Stimulated activated naive CD8-positive, alpha-beta T cell treated with anti-CD3 and anti-CD28 coated beads, Interleukin-15, Interleukin-2, amounts not matched to agents 100 ng/mL and 50 ng/mL, for 24 hours (primary cell): ENCODE data around the gene AIF1.

ENCODE experiments used
- H3K27ac Mint-ChIP-seq: one replicate; pipeline ENCODE4 v1.8.0; 2021; ENCODE audit warnings: mild to moderate bottlenecking, mixed read lengths
- H3K27me3 Mint-ChIP-seq: one replicate; pipeline ENCODE4 v1.8.0; 2021; ENCODE audit warnings: mixed read lengths
- H3K36me3 Mint-ChIP-seq: one replicate; pipeline ENCODE4 v1.8.0; 2021; ENCODE audit warnings: low read depth, mixed read lengths
- H3K4me1 Mint-ChIP-seq: one replicate; pipeline ENCODE4 v1.8.0; 2021; ENCODE audit warnings: low read depth, mixed read lengths
- H3K4me3 Mint-ChIP-seq: one replicate; pipeline ENCODE4 v1.8.0; 2021; ENCODE audit warnings: mild to moderate bottlenecking, mixed read lengths
- H3K9me3 Mint-ChIP-seq: one replicate; pipeline ENCODE4 v1.8.0; 2021; ENCODE audit warnings: mixed read lengths

The AIF1 gene

GRCh38 chr6:31624070-31624469 lies 9.0 kb downstream of the AIF1 start:
- no peaks in the 10 kb centered on the region for H3K27me3 Mint-ChIP-seq
- peaks cover 81% of the 10 kb centered on the region for H3K36me3 Mint-ChIP-seq
- H3K4me1 Mint-ChIP-seq, result peaks cover 23% of the 10 kb centered on the region
- no peaks in the 10 kb centered on the region for H3K9me3 Mint-ChIP-seq
- peak overlapping the region; percentile 52 for H3K27ac Mint-ChIP-seq
- H3K4me3 Mint-ChIP-seq, result no peak overlapping the region

DNA sequence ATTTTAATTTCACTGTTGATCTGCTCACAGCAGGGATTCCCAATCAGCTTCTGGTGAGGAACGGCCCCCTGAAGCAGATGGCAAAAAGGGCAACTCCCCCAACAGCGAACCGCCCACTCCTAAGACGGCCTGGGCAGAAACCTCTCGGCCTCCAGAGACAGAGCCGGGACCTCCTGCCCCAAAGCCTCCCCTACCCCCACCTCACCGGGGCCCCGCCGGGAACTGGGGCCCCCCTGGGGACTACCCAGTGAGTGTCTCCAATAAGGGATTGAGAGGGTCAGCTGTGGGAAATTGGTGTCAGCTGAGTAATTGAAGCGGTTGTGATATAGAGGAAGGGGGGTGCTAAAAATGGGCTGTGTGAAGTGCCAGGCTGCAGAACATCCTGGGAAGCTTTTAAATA lies 11.9 kb downstream of the AIF1 start:
- Mint-ChIP-seq H3K27ac (peak overlapping the region; percentile 19), H3K9me3 (no peaks in the 10 kb centered on the region), H3K4me3 (no peak overlapping the region), H3K36me3 (peaks cover 92% of the 10 kb centered on the region), H3K27me3 (no peaks in the 10 kb centered on the region), H3K4me1 (peaks cover 12% of the 10 kb centered on the region)

- Mint-ChIP-seq H3K9me3 (no peaks in the 10 kb centered on the region), H3K36me3 (peaks cover 92% of the 10 kb centered on the region), H3K4me3 (no peak overlapping the region), H3K27me3 (no peaks in the 10 kb centered on the region), H3K4me1 (peaks cover 3% of the 10 kb centered on the region), H3K27ac (no peak overlapping the region)
These were observed 12.8 kb downstream of the AIF1 start for GRCh38 chr6:31627690-31628287.

DNA sequence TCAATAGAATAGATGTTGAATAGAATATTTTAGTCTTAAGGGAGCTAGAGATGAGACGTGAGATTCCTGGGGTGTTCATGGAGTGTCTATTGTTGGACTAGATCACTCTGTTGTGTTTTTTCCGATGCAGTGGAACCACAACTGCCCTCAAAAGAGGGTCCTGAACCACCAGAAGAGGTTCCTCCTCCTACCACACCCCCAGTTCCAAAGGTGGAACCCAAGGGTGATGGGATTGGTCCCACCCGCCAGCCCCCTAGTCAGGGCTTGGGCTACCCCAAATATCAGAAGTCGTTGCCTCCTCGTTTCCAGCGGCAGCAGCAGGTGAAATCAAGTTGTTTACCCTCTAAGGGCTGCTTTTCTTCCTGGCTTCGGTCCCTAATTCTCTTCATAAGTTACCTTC lies 14.0 kb downstream of the AIF1 start:
- Mint-ChIP-seq H3K9me3 (no peaks in the 10 kb centered on the region), H3K4me3 (no peak overlapping the region), H3K27me3 (no peaks in the 10 kb centered on the region), H3K4me1 (peaks cover 2% of the 10 kb centered on the region), H3K36me3 (peaks cover 94% of the 10 kb centered on the region), H3K27ac (no peak overlapping the region)

DNA sequence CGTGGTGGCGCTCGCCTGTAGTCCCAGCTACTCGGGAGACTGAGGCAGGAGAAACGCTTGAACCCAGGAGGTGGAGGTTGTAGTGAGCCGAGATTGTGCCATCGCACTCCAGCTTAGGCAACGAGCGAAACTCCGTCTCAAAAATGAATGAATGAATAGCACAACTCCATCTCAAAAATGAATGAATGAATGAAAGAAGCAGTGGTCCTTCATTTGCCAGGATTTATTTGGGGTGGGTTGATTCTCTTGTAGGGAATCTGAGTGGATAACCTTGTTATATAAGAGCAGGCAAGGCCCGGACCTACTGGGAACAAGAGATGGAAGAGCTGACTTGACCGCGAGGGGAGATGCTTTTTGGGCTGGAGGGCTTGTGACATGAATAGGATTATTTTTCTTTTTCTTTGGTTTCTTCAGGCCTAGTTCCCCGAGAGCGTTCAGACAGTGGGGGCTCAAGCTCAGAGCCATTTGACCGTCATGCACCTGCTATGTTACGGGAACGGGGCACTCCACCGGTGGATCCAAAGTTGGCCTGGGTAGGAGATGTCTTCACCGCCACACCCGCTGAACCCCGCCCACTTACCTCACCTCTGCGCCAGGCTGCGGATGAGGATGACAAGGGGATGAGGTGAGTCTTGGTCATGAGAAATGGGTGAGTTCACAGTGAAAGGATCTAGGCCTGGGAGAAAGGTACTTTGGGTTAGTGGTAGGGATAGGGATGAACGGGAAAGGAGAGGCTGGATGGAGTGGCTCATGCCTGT lies 15.3 kb downstream of the AIF1 start:
- H3K4me3 Mint-ChIP-seq, result no peak overlapping the region

DNA sequence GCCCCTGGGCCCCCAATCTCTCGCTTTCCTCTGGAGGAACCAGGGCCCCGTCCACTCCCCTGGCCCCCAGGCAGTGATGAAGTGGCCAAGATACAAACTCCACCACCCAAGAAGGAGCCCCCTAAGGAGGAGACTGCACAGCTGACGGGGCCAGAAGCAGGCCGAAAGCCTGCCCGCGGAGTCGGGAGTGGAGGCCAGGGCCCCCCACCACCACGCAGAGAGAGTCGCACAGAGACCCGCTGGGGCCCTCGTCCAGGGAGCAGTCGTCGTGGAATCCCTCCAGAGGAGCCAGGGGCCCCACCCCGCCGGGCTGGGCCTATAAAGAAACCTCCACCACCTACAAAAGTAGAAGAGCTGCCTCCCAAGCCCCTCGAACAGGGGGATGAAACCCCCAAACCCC lies 16.2 kb downstream of the AIF1 start:
- H3K27ac Mint-ChIP-seq, result no peak overlapping the region
- H3K9me3 Mint-ChIP-seq, result no peaks in the 10 kb centered on the region
- H3K4me1 Mint-ChIP-seq, result peaks cover 2% of the 10 kb centered on the region
- H3K27me3 Mint-ChIP-seq, result no peaks in the 10 kb centered on the region
- no peak overlapping the region for H3K4me3 Mint-ChIP-seq
- peaks cover 88% of the 10 kb centered on the region for H3K36me3 Mint-ChIP-seq

More for the DNA sequence above, 15.3 kb downstream of the AIF1 start:
- no peaks in the 10 kb centered on the region for H3K9me3 Mint-ChIP-seq
- no peak overlapping the region for H3K27ac Mint-ChIP-seq
- peaks cover 89% of the 10 kb centered on the region for H3K36me3 Mint-ChIP-seq
- peaks cover 2% of the 10 kb centered on the region for H3K4me1 Mint-ChIP-seq
- no peaks in the 10 kb centered on the region for H3K27me3 Mint-ChIP-seq

DNA sequence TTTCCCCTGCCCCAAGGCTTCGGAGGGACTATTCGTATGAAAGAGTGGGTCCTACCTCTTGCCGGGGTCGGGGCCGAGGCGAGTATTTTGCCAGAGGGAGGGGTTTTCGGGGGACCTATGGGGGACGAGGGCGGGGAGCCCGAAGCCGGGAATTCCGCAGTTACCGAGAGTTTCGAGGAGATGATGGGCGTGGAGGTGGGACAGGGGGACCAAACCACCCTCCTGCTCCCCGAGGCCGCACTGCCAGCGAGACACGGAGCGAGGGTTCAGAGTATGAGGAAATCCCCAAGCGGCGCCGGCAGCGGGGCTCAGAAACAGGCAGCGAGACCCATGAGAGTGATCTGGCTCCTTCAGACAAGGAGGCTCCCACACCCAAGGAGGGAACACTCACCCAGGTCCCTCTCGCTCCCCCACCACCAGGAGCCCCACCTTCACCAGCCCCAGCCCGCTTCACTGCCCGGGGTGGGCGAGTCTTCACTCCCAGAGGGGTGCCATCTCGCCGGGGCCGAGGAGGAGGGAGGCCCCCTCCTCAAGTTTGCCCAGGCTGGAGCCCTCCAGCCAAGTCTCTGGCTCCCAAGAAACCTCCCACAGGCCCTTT lies 16.7 kb downstream of the AIF1 start:
- H3K36me3 Mint-ChIP-seq, result peaks cover 88% of the 10 kb centered on the region
- no peak overlapping the region for H3K4me3 Mint-ChIP-seq
- H3K9me3 Mint-ChIP-seq, result no peaks in the 10 kb centered on the region
- H3K4me1 Mint-ChIP-seq, result peaks cover 2% of the 10 kb centered on the region
- no peak overlapping the region for H3K27ac Mint-ChIP-seq
- H3K27me3 Mint-ChIP-seq, result no peaks in the 10 kb centered on the region

GRCh38 chr6:31632279-31632946 lies 17.4 kb downstream of the AIF1 start:
- H3K9me3 Mint-ChIP-seq, result no peaks in the 10 kb centered on the region
- H3K4me1 Mint-ChIP-seq, result peaks cover 2% of the 10 kb centered on the region
- no peak overlapping the region for H3K27ac Mint-ChIP-seq
- no peak overlapping the region for H3K4me3 Mint-ChIP-seq
- peaks cover 88% of the 10 kb centered on the region for H3K36me3 Mint-ChIP-seq
- H3K27me3 Mint-ChIP-seq, result no peaks in the 10 kb centered on the region

GRCh38 chr6:31633447-31633846 lies 18.4 kb downstream of the AIF1 start:
- H3K4me3 Mint-ChIP-seq, result no peak overlapping the region
- H3K27ac Mint-ChIP-seq, result peak overlapping the region; percentile 26
- peaks cover 87% of the 10 kb centered on the region for H3K36me3 Mint-ChIP-seq
- no peaks in the 10 kb centered on the region for H3K27me3 Mint-ChIP-seq
- H3K9me3 Mint-ChIP-seq, result no peaks in the 10 kb centered on the region
- H3K4me1 Mint-ChIP-seq, result no peaks in the 10 kb centered on the region

GRCh38 chr6:31634131-31634530 lies 19.1 kb downstream of the AIF1 start:
- peaks cover 86% of the 10 kb centered on the region for H3K36me3 Mint-ChIP-seq
- peak overlapping the region; percentile 72 for H3K27ac Mint-ChIP-seq

DNA sequence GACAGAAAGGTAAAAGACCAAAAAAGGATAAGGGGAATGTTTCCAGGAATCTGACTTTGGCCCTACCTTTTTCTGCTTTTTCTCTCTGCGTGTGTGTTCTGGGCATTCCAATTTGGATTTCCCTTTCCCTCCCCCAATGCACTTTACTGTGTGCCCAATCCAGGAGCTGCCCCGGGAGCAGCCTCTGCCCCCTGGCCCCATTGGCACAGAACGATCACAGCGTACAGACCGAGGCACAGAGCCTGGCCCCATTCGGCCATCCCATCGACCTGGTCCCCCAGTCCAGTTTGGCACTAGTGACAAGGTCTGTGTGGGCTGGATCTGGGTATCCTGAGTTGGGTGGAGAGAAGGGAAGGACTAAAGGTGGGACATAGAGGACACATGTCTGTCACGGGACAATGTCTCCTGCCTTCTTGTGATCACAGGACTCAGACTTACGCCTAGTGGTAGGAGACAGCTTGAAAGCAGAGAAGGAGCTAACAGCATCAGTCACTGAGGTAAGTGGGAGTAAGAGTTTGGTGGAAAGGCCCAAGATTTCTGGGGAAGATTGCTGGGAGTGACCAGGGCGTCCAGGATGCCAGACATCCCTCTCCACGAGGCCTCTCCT lies 20.0 kb downstream of the AIF1 start:
- Mint-ChIP-seq H3K4me3 (no peak overlapping the region), H3K9me3 (no peaks in the 10 kb centered on the region), H3K27me3 (no peaks in the 10 kb centered on the region), H3K36me3 (peaks cover 83% of the 10 kb centered on the region), H3K27ac (no peak overlapping the region), H3K4me1 (peaks cover 11% of the 10 kb centered on the region)

More at GRCh38 chr6:31634131-31634530, 19.1 kb downstream of the AIF1 start:
- no peaks in the 10 kb centered on the region for H3K27me3 Mint-ChIP-seq
- no peak overlapping the region for H3K4me3 Mint-ChIP-seq
- H3K9me3 Mint-ChIP-seq, result no peaks in the 10 kb centered on the region
- peaks cover 4% of the 10 kb centered on the region for H3K4me1 Mint-ChIP-seq

DNA sequence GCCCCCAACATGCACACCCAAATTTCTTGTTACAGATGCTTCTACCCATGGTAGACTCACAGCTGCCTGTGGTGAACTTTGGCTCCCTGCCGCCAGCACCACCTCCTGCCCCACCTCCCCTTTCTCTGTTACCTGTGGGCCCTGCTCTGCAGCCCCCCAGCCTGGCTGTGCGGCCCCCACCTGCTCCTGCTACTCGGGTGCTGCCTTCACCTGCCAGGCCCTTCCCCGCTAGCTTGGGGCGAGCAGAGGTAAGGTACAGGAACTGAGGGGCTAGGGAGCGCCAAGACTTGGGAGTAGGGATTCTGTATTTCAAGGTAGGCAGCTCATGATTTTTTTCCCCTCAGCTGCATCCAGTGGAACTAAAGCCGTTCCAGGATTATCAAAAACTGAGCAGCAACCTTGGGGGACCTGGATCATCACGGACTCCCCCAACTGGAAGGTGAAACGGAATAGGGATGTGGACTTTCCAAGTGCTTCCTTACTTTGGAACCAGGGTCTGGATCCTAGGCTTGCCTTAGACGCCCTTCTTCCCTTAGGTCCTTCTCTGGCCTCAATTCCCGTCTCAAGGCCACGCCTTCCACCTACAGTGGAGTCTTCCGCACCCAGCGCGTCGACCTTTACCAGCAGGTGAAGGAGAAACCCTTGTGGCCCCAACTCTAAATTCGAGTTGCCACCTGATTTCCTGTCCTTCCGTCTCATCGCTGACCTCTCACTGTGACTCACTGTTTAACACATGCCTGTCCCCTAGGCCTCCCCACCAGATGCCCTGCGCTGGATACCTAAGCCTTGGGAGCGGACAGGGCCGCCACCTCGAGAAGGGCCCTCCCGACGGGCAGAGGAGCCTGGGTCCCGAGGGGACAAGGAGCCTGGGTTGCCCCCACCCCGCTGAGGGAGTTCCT lies 21.9 kb downstream of the AIF1 start:
- no peaks in the 10 kb centered on the region for H3K27me3 Mint-ChIP-seq
- H3K27ac Mint-ChIP-seq, result no peak overlapping the region
- H3K4me3 Mint-ChIP-seq, result no peak overlapping the region
- H3K9me3 Mint-ChIP-seq, result no peaks in the 10 kb centered on the region
- peaks cover 11% of the 10 kb centered on the region for H3K4me1 Mint-ChIP-seq
- H3K36me3 Mint-ChIP-seq, result peaks cover 78% of the 10 kb centered on the region

DNA sequence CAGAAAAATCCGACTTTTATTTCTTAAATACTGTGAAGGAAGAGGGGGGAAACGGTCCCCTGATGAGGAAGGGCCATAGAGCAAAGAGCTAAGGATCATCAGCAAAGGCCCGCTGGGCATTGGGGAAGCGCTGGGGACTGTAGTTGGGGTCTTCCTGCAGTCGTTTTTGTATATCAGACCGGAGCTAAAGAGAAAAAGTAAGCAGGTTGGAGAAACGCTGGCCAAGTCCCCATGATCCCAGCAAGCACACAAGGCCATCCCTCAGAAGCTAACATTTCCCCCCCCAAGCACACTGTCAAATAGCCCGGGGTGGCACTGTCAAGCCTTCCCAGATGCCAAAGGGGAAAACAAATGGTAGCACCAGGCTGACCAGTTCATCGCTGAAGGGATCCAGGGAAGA lies 24.0 kb downstream of the AIF1 start:
- H3K9me3 Mint-ChIP-seq, result no peaks in the 10 kb centered on the region
- peak overlapping the region; percentile 90 for H3K27ac Mint-ChIP-seq
- peaks cover 11% of the 10 kb centered on the region for H3K4me1 Mint-ChIP-seq
- no peaks in the 10 kb centered on the region for H3K27me3 Mint-ChIP-seq
- peaks cover 71% of the 10 kb centered on the region for H3K36me3 Mint-ChIP-seq
- no peak overlapping the region for H3K4me3 Mint-ChIP-seq

GRCh38 chr6:31639449-31639861 lies 24.4 kb downstream of the AIF1 start:
- H3K27me3 Mint-ChIP-seq, result no peaks in the 10 kb centered on the region
- H3K27ac Mint-ChIP-seq, result peak overlapping the region; percentile 90
- H3K4me1 Mint-ChIP-seq, result peaks cover 11% of the 10 kb centered on the region
- H3K4me3 Mint-ChIP-seq, result no peak overlapping the region
- no peaks in the 10 kb centered on the region for H3K9me3 Mint-ChIP-seq
- peaks cover 69% of the 10 kb centered on the region for H3K36me3 Mint-ChIP-seq
